GM18519 (cell line): ENCODE results near the gene GPR171.
A peak's percentile ranks its signal among the peaks of the same experiment; 100 is the strongest.
"Not testable (repeated sequence)": the region's sequence is repeated elsewhere in the genome, so short reads cannot be mapped to it uniquely, and the experiment has no call there.

Experiments used
- ATAC-seq: cut with Tn5 transposase; IDR thresholded peaks from one replicate; pipeline ENCODE4 v1.9.1; 2021; ENCODE audit warnings: mild to moderate bottlenecking, moderate library complexity; ENCODE audit not compliant: unreplicated experiment, low FRiP score

GPR171 gene, protein sequence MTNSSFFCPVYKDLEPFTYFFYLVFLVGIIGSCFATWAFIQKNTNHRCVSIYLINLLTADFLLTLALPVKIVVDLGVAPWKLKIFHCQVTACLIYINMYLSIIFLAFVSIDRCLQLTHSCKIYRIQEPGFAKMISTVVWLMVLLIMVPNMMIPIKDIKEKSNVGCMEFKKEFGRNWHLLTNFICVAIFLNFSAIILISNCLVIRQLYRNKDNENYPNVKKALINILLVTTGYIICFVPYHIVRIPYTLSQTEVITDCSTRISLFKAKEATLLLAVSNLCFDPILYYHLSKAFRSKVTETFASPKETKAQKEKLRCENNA

DNA sequence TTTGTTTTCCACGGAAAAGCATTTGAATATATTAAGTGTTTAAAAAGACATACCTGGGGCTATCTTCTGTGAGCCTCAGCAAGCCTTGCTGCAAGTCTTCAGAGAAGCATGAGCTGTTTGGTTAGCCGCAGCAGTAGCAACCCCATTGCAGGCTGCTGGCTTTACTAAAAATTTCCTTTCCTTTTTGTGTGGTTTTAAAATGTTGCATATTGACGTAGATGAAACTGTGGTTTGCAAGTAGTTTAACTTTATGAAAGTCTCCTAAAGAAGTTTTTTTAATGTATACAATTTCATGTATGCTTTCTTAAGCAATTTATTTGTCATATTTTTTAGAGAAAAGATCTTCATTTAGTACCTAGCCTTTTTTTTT is at the start of gene GPR171:
Gene GPR171 (minus strand): TSS at position 166 of the 370 bp plus-strand sequence. CDS start 3,830 bp downstream, outside the sequence.
- ATAC-seq = peak; percentile 66

DNA sequence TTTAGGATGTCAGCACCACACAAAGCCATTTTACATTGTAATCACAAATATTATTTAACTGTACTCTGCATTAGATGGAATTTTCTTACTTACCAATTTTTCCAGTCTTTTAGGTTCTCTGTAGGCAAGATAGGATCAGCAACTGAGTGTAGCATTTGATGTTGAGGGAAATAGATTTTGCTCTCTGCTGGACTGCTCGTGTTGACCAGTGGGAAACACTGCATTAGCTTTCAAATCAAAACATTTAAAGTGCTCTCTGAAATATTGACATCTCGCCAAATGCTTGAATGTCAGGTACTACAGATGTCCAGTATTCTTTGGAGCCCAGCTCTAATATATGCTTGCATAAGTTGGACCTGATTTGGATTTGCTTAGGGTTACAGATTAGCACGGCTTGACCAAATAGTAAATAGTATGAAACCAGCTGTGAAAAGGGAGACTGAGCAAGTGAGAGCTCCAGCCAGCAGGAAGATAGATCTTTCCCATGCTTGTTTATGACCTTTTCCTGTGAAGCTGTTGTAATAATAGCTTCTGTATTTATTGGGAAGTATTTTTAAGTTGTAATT is 45.8 kb upstream of the GPR171 start:
- no peak for ATAC-seq

DNA sequence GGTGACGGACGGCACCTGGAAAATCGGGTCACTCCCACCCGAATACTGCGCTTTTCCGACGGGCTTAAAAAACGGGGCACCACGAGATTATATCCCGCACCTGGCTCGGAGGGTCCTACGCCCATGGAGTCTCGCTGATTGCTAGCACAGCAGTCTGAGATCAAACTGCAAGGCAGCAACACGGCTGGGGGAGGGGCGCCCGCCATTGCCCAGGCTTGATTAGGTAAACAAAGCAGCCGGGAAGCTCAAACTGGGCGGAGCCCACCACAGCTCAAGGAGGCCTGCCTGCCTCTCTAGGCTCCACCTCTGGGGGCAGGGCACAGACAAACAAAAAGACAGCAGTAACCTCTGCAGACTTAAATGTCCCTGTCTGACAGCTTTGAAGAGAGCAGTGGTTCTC is 39.0 kb upstream of the GPR171 start:
- not testable (repeated sequence) for ATAC-seq

DNA sequence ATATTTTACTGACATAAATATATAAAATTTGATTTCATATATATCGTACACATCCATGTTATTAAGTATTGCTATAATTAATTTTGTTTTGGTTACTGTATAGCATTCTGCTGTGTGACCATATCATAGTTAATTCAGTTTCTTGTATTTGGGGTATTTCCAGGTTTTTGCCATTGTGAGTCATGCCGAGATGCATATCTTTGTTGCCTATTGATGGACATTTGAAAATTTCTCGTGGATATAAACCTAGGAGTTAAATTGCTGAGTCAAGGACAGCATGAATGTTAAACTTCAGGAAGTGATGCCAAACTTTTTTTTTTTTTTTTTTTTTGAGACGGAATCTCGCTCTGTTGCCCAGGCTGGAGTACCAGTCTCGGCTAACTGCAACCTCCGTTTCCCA is 33.7 kb upstream of the GPR171 start:
- no peak for ATAC-seq

DNA sequence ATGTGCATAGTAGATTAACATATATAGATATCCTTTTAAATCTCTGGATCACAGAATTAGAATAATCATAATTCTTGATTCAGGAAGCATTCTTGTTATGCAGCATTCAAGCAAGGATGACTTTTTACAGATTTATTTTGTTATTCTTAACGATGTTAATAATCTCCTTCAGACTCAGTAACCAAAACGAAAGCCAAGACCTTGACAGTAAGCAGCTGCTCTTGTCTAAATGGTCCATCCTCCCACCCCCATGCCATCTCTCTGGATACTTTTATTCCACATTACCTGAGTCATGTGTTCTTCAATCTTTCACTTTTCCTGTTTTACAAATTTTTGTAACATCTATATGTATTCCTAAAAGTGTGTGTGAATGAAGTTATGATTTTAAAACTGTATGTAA is 33.3 kb upstream of the GPR171 start:
- no peak for ATAC-seq

DNA sequence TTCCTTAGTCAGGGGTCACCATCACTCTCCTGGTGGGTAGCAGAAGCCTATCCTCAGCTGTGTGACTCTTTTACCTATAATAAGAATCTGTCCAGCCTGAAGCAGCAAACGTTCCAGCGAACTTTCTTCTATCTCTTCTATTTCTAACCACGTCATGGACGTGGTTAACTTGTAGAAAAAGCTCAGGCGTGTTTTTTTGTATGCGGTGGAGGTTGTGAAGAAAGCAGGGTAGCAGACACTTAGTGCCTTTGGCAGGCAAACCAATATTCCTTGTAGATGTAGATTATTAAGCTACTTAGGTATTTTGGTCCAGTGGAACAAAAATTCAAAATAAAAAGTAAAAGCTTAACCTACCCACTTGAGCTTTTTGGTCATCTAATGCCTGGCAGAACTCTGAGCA is 31.8 kb upstream of the GPR171 start:
- no peak for ATAC-seq

DNA sequence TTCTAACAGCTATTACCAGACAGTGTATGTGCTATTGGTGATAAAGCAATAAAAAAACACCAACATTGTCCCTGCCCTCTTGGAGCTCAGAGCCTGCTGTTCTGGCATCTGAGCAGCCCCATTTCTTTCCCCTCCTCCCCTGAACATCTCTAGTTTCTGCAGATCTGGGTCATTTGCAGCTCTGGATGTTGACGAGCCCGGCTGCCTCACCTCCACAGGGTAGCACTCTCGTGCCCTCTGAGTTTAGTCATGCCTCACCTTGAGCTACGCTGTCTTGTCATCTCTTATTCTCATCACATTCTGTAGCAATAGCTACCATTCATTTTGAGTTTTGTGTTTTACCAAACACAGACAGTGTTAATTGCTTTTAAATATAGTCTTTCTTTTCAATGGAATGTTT is 30.0 kb upstream of the GPR171 start:
- no peak for ATAC-seq

DNA sequence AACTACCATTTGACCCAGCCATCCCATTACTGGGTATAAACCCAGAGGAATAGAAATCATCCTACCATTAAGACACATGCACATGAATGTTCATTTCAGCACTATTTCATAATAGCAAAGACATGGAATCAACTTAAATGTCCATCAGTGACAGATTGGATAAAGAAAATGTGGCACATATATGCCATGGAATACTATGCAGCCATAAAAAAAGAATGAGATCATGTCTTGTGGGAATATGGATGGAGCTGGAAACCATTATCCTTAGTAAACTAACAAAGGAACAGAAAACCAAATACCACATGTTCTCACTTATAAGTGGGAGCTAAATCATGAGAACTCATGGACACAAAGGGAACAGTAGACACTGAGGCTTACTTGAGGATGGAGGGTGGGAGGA is 29.4 kb upstream of the GPR171 start:
- not testable (repeated sequence) for ATAC-seq

DNA sequence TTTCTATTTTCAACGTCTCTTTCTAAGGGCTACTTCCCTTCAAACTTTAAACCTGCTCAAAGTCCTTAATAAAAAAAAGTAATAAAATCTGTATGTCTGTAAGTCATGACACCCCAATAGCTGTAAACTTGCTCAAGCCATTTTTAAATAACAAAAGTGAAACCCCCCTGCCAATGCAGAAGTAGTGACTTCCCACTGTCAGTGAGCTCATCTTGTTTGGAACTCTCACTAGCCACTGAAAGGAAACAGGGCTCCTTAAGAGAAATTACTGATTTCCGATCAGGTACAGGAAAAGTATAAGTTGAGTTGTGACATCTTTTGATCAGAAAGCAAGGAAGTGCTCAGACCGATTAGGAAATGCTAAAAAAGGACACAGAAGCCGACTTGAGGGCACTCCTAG is 27.6 kb upstream of the GPR171 start:
- no peak for ATAC-seq

DNA sequence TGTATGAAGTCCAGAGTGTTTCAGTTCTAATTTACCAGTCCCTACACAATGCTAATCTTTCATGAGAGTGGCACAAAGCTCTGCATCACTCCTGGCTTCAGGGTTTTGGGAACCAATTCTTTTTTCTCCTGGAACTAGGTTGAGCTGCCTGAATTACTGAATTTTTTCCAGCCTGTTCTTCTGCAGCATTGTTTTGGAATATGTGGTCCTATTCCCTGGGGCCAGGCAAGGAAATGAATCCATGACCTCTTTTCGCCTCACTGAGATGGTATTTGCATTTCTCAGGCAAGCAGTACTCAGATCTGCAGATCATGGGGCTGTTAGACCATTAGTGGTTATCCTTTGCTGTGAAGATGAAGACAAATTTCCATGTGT is 25.6 kb upstream of the GPR171 start:
- ATAC-seq = no peak

DNA sequence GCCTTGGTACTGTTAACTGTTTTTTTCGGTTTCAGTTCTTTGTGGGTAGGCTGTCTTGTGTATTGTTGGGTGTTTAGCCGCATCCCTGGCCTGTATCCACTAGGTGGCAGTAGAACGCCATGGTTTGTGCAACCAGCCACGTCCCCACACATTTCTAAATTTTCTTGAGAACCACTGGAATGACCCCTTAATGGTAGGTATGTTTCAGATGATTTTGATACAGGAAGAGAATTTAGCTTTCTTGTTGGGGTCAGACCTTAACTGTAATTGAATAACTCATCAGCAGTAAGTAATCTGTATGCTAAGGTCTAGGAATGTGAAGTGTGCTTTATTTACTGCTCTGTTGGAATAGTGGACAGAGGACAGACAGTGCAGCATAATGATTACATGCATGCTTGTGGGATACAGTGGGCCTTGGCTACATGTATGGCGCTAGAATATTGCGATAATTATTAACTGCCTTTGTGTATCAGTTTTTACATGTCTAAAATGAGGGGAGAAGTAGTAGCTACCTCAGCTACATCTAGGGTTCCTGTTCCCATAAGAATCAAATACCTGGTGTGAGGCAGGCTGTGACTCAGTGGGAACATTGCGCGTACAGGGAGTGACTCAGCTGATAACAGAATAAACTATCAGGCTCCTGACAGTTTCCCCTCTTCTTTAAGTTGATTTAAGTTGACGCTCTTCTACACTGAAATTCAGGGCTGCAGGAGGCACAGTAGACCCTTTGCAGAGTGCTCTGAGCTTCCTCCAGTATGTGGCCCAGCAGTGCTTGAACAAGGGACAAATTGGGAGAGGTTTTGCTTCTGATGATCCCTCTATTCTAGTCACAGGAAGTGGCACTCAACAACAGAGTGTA is 25.0 kb upstream of the GPR171 start:
- ATAC-seq = peak; percentile 79

DNA sequence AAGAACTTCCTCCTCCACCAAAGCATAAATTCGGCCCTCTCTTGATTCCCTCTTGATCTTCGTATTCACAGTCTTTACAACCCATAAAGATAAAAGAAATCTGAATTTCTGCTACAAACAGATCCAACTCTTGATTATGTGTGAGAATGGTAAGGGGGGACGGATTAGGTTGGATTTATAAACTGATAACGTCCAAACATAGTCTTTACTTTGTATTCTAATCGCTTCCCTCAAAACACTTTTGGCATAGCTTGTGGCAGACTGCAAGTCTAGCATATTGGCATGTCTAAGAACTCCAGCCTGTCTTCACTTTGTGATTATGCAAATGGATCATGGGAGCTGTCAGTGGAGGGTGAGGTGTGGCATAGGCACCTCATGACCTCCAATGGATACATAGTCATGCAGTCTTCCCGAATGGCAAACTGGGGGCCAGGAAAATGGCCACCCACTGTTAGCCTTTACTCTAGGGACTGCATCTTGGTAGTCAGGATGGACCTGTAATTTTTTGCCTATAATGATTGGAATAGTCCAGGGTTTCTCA is 24.3 kb upstream of the GPR171 start:
- peak; percentile 16 for ATAC-seq

DNA sequence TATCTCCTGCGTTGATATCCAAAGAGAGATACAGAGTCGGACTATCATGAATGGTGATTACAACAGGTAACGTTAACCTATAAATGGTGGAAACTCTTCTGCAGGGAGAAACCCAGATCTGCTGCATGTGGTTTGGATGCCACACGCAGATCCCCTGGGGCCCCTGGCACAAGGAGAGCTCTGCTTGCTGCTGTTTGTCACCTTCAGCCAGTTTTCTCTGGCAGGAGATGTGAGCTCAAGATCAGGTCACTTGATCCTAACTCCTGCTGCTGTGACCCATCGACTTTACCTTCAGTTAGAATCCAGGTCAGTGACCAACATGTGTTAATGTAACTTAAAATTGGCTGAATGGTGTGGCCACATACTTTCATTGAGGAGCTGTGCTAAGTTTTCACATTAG is 23.8 kb upstream of the GPR171 start:
- ATAC-seq = no peak

DNA sequence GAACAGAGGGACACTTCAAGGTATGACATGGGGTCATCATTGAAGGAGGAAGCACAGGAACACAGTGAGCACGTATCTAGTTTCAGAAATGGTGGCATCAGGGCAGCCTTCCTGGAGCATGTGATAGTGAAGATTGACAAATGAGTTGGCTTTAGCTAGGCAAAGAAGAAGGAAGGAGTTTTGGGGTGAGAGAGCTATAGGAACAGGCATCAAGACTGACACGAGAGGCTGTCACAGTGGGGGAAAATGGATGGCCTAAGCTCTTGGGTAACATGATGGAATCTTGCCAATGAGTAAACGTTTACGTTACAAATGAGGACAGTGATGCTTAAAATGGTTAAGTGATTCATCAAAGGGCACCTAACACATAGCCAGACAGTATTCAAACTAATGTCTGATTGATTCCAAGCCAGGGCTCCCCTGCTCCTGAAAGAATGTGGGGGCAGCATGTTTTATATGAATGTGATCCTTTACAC is 23.1 kb upstream of the GPR171 start:
- ATAC-seq = no peak

DNA sequence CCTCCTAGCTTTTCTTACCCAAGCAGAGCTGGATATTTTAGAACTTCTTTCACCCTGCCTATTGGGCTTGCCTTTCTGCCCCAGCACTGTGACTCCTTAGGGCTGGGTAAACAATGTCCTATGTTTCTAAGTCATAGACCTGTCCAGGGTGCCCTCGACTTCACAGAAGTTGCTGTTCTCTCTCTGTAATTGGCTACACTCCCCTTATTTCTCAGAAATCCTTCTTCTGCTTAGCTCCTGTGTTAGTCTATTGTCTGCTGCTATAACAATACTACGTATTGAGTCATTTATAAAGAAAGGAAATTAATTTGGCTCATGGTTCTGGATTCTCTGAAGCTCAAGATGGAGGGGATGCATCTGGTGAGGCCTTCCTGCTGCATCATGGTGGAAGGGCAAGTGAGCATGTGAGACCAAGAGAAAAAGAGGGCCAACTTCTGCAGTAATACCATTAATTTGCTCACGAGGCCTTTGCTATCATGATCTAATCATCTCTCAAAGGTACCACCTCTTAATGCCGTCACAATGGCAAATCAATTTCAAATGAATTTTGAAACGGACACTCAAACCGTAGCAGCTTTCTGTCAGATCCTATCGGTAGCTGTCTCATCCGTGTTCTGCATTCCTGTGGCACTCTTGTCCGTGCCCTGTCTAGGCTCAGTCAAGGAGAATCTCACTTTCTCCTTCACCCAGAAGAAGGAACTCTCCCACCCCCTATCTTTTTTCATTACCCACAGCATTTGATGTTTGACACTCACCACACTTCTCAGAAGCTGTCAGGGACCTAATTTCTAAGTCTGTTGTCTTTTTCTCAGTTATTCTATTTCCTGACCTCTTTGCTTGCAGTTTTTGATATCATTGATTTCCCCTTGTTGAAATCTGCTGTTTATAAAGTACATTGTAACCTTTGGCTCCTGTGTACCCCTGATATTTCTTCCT is 22.3 kb upstream of the GPR171 start:
- no peak for ATAC-seq

DNA sequence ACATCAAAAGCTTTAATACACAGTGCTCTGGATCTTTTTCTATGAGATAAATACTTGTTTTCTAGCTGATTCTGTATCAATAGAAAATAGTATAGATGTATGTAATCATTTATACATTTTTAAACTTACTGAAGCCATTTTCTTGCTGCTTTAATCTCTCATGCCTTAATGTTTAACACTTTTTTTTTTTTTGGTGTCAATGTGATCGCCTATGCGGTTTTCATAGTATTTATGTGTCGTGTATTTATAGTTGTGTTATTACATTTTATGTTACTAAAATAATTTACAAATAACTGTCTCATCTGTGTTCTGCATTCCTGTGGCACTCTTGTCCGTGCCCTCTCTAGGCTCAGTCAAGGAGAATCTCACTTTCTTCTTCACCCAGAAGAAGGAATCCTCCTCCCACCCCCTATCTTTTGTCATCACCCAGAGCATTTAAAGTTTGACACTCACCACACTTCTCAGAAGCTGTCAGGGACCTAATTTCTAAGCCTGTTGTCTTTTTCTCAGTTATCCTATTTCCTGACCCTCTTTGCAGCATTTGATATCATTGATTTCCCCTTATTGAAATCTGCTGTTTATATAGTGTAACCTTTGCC is 21.4 kb upstream of the GPR171 start:
- no peak for ATAC-seq

DNA sequence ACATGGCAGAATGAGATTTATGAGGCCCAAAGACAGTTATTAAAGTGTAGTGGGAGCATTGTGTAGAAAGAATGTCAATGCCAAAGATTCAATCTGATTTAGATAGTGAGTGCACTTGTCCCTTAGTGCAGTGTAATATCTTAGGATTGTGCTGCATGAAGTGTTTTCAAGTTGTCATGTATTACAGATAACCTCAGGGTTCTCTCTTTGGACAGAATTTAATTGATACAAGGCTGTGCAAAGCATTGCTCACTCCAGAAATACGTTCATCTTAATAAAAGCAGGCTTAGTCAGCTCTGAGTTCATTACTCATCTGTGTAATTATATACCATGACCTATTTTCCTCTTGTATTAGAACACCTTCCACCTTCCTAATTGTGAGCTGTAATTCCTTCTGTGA is 16.0 kb upstream of the GPR171 start:
- no peak for ATAC-seq

DNA sequence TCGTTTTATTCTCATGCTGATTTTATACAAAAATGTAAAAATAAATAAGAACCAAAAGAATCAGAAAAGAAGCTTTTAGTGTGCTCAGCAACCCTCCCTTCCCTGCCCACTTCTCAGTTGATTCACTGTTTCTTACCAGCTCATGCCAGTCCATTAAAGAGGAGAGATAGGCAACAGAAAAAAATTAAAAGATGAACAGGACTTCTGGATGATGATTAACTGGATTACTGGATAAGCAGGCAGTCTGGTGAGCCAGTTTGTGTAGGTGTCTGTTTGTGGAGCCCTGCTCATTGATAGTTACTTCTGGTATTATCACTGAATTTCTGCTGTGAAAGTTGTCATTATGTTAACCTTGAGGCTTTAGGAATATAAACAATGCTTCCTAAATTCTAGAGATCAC is 15.1 kb upstream of the GPR171 start:
- ATAC-seq = no peak

DNA sequence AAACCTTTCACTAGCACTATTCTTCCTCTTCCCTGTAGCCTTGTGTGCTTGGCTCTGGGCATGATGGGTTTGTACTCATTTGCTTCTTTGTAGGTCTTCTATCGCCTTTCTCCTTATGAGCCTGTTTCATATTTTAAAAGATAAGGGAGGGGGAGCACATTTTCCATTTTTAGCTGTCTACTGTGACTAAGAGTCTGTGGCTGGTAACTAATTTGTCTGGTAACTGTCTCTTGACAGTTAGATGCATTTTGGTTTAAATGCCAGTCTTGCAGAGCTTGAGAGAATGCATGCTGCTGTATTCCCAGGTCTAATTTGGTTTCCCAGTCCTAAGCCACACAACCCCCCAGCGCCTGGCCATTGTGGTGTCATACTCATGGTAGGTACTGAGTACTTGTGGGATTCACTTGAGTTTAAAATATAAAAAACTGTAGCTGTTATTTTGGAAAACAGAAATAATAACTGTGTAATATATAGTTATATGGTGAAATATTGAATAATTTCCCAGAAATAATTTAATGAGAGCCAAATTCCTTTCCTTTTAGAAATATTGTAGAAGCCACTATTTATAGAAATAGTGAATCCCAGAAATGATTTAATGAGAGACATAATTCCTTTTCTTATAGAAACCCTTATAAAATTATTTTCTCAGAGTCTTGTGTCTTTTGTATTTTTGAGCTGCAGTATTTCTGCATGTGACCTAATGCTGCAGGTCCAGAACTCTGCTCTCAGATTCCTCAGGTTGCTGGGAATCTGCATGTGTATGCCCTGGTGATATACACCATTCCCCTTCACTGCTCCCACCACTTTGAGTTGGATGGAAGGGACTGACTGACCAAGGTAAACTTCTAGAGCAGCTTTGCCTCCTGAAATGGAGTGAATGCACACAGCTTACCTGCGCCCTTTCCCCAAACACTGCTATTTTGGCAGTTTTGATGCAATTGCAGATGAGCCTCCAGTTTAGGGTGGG is 13.9 kb upstream of the GPR171 start:
- ATAC-seq = no peak
